Ishikawa (cell line): ENCODE data around the gene FHL1.

ENCODE experiments used
- CEBPB ChIP-seq: IDR thresholded peaks from 2 replicates; pipeline ENCODE4 v1.6.1; 2012
- CREB1 ChIP-seq: IDR thresholded peaks from 2 replicates; pipeline ENCODE4 v1.6.1; 2012; ENCODE audit warnings: low read depth
- EGR1 ChIP-seq: IDR thresholded peaks from 2 replicates; pipeline ENCODE4 v1.6.1; 2012
- EP300 ChIP-seq: IDR thresholded peaks from 2 replicates; pipeline ENCODE4 v1.6.1; 2012; ENCODE audit warnings: borderline replicate concordance
- TAF1 ChIP-seq: IDR thresholded peaks from 2 replicates; pipeline ENCODE4 v1.6.1; 2012; ENCODE audit warnings: low read depth, mild to moderate bottlenecking
- TCF12 ChIP-seq: IDR thresholded peaks from 2 replicates; pipeline ENCODE4 v1.6.1; 2012; ENCODE audit warnings: low read depth
- USF1 ChIP-seq: IDR thresholded peaks from 2 replicates; pipeline ENCODE4 v1.6.1; 2012

GRCh38 chrX:136203951-136204350 is 56.6 kb downstream of the FHL1 start:
- TF ChIP-seq EP300 (no peak), CEBPB (no peak), TAF1 (no peak), EGR1 (no peak), CREB1 (no peak), USF1 (no peak), TCF12 (no peak)
